ENCODE measurements around the gene TMEM252.

The TMEM252 gene

GRCh38 chr9:68502279-68502678 is 38.4 kb downstream of the TMEM252 start:
- DNase-seq (ENCODE audit: extremely low read depth, low read depth): no peak
- TF ChIP-seq, protein P1, sequence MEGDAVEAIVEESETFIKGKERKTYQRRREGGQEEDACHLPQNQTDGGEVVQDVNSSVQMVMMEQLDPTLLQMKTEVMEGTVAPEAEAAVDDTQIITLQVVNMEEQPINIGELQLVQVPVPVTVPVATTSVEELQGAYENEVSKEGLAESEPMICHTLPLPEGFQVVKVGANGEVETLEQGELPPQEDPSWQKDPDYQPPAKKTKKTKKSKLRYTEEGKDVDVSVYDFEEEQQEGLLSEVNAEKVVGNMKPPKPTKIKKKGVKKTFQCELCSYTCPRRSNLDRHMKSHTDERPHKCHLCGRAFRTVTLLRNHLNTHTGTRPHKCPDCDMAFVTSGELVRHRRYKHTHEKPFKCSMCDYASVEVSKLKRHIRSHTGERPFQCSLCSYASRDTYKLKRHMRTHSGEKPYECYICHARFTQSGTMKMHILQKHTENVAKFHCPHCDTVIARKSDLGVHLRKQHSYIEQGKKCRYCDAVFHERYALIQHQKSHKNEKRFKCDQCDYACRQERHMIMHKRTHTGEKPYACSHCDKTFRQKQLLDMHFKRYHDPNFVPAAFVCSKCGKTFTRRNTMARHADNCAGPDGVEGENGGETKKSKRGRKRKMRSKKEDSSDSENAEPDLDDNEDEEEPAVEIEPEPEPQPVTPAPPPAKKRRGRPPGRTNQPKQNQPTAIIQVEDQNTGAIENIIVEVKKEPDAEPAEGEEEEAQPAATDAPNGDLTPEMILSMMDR (IDR thresholded peaks at IDR 0.05; ENCODE audit: low read depth, low read length, missing control alignments): no peak
- no peak overlapping the region for H3K4me3 ChIP-seq (replicated peaks; ENCODE audit: low read depth, low read length)

- DNase-seq (ENCODE audit: extremely low read depth, low read depth): no peak
- TF ChIP-seq, protein P1 (IDR thresholded peaks at IDR 0.05; ENCODE audit: low read depth, low read length, missing control alignments): no peak
- H3K4me3 ChIP-seq (replicated peaks; ENCODE audit: low read depth, low read length): no peak overlapping the region
Measured at GRCh38 chr9:68500457-68501381, 40.0 kb downstream of the TMEM252 start.

DNA sequence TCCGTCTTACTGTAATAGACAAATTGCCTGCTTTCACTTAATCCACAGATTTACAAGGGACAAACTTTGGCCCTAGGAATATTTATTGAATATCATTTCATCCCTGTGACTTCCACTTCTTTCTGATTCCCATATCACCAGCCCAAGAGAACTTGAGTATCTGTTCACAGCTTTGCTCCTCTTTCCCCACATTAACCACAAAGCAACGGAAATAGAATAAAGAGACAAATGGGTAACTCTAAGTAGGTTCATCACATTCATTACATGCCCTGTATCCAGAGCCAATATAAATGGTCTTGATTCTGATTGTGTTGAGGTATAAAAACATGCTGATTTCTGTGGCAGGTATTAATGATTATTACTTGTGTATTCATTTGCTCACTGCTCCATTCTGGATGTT is 41.9 kb downstream of the TMEM252 start:
- no peak for DNase-seq (ENCODE audit: extremely low read depth, low read depth)
- H3K4me3 ChIP-seq (replicated peaks; ENCODE audit: low read depth, low read length): no peak overlapping the region
- TF ChIP-seq, protein P1 (IDR thresholded peaks at IDR 0.05; ENCODE audit: low read depth, low read length, missing control alignments): no peak

DNA sequence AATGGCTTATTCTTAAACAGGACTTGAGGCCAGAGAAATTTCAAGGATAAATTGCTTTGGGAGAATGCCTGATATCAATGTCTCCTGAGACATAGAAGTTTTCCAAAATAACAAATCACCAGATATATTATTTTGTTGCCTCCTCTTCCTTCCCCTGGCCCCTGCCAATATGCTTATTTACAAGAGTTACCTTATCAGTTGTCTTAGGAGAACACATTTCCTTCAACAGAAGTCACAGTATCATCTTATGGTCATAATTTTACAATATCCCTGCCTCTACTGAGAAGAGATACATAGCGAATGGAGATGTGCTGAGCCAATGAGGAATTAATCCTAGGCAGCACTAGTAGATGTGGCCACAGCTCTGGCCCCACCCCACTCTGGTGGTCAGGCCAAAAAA is 43.1 kb downstream of the TMEM252 start:
- no peak for DNase-seq (ENCODE audit: extremely low read depth, low read depth)
- TF ChIP-seq, protein P1 (IDR thresholded peaks at IDR 0.05; ENCODE audit: low read depth, low read length, missing control alignments): no peak
- H3K4me3 ChIP-seq (replicated peaks; ENCODE audit: low read depth, low read length): no peak overlapping the region

DNA sequence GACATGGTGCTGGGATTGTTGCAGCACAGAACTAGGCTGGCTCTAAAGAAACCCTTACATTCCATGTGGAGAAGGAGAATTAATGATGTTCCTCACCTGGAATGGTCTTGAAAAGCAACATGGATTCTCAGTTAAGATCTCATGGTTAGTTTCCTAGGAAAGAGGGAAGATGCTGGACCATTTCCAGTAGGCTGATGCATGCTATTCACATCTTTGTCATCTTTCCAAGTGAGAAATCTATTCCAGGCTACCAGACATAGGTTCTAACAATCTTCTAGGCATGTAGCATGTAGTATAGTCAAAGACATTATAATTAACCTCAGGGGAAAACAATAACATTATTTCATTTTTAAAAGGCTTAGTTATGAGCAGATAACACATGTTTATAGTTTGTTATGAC is 44.3 kb downstream of the TMEM252 start:
- no peak for DNase-seq (ENCODE audit: extremely low read depth, low read depth)
- H3K4me3 ChIP-seq (replicated peaks; ENCODE audit: low read depth, low read length): no peak overlapping the region
- TF ChIP-seq, protein P1 (IDR thresholded peaks at IDR 0.05; ENCODE audit: low read depth, low read length, missing control alignments): no peak

- H3K4me3 ChIP-seq (replicated peaks; ENCODE audit: low read depth, low read length): no peak overlapping the region
- TF ChIP-seq, protein P1 (IDR thresholded peaks at IDR 0.05; ENCODE audit: low read depth, low read length, missing control alignments): no peak
- DNase-seq (ENCODE audit: extremely low read depth, low read depth): no peak
Measured at GRCh38 chr9:68495247-68495646, 45.4 kb downstream of the TMEM252 start.

Data from HFF-Myc (cell line).